ENCODE results near the gene DACH1.

DACH1 gene

GRCh38 chr13:71524613-71525304, 342.2 kb downstream of the DACH1 start:
- no peak for TF ChIP-seq CTCF (IDR thresholded peaks at IDR 0.05; ENCODE audit: borderline replicate concordance, control extremely low read depth, extremely low read depth, insufficient read depth, missing control alignments)
- no peak for DNase-seq (ENCODE audit: low spot score)
- in situ Hi-C loops (cut with MboI; ENCODE audit: low sequenced_read_pairs, unreplicated experiment): no loop called here

- TF ChIP-seq CTCF (IDR thresholded peaks at IDR 0.05; ENCODE audit: borderline replicate concordance, control extremely low read depth, extremely low read depth, insufficient read depth, missing control alignments): no peak
- DNase-seq (ENCODE audit: low spot score): no peak
- in situ Hi-C loops (cut with MboI; ENCODE audit: low sequenced_read_pairs, unreplicated experiment): no loop called here
Observed at GRCh38 chr13:71524245-71524612, 342.8 kb downstream of the DACH1 start.

- no peak for DNase-seq (ENCODE audit: low spot score)
- TF ChIP-seq CTCF (IDR thresholded peaks at IDR 0.05; ENCODE audit: borderline replicate concordance, control extremely low read depth, extremely low read depth, insufficient read depth, missing control alignments): no peak
- in situ Hi-C loops (cut with MboI; ENCODE audit: low sequenced_read_pairs, unreplicated experiment): no loop called here
Observed at GRCh38 chr13:71522941-71523526, 344.0 kb downstream of the DACH1 start.

- TF ChIP-seq CTCF (IDR thresholded peaks at IDR 0.05; ENCODE audit: borderline replicate concordance, control extremely low read depth, extremely low read depth, insufficient read depth, missing control alignments): no peak
- no peak for DNase-seq (ENCODE audit: low spot score)
- in situ Hi-C loops (cut with MboI; ENCODE audit: low sequenced_read_pairs, unreplicated experiment): no loop called here
Observed at GRCh38 chr13:71517004-71517403, 350.0 kb downstream of the DACH1 start.

- TF ChIP-seq CTCF (IDR thresholded peaks at IDR 0.05; ENCODE audit: borderline replicate concordance, control extremely low read depth, extremely low read depth, insufficient read depth, missing control alignments): no peak
- in situ Hi-C loops (cut with MboI; ENCODE audit: low sequenced_read_pairs, unreplicated experiment): no loop called here
- no peak for DNase-seq (ENCODE audit: low spot score)
Observed at GRCh38 chr13:71516521-71516920, 350.5 kb downstream of the DACH1 start.

GRCh38 chr13:71515744-71516038, 351.3 kb downstream of the DACH1 start:
- no peak for TF ChIP-seq CTCF (IDR thresholded peaks at IDR 0.05; ENCODE audit: borderline replicate concordance, control extremely low read depth, extremely low read depth, insufficient read depth, missing control alignments)
- DNase-seq (ENCODE audit: low spot score): no peak
- in situ Hi-C loops (cut with MboI; ENCODE audit: low sequenced_read_pairs, unreplicated experiment): no loop called here
